NCI-H748 (cell line): ENCODE results near the gene PIM3.
A peak's percentile ranks its signal among the peaks of the same experiment; 100 is the strongest.

Experiments used
- DNase-seq: peaks from one replicate; lab custom pipeline; 2025; ENCODE audit not compliant: unreplicated experiment; lab: John Stamatoyannopoulos, UW

The PIM3 gene

DNA sequence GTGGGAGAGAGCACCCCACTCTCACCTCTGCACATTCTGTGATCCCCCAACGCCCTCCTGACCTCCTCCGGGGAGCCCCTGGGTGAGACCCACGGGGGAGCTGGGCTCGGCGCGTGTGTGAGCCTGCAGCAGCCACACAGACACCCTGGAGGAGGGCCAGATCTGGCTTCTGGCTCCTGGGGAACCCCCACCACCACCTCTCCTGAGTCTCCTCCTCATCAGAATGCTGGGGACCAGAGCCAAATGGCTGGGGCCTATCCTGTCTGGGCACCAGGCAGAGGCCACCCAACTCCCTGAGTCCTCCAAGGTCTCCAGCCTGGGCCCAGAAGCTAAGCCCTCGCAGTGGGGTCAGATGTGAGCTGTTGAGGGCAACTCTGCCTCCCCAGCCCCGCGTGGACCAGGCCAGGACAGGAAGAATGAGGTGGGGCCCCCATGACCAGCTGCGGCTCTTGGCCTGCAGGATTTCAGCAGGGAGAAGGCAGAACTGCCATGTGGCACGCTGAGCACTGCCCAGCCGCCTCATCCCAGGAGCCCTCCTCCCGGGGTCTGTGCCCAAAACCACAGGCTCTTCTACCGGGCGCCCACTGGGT lies 5.5 kb upstream of the PIM3 start:
- no peak for DNase-seq

DNA sequence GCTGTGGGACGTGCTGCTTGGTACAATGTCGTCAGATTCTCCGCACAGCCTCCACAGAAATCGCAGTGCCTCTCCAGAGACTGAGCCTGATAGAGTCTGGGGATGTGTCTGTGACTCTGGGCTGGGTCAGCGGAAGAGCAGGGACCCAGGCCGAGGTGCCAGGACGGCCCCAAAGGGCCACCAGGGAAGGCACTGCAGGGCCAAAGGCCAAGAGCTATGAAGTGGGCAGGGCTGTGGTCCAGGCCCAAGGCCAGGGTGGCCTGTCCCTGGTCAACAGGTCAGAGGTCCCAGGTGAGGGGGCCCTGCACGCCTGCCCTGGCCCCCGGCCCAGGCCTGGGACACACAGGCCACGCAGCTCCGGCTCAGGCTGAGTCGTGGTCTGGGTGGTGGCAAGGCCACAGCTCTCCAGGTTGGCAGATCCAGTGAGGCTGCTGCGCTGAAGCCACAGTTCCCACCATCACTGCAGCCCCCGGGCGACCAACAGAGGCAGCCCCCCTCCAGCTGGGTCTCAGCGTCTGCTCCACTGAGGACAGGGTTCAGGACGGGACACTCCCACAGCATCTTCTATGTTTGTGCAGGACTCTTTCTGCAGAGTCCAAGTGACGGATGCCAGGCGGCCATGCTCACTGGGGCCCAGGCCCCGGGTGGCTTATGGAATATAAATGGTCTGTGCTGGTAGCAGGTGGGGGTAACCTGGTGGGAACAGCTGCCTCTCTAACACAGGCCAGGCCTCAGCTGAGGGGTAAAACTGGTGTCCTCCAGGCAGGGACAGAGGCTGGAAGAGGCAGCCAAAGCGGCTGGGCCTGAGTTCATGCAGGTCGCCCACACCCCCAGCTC lies 4.8 kb upstream of the PIM3 start:
- DNase-seq = no peak

DNA sequence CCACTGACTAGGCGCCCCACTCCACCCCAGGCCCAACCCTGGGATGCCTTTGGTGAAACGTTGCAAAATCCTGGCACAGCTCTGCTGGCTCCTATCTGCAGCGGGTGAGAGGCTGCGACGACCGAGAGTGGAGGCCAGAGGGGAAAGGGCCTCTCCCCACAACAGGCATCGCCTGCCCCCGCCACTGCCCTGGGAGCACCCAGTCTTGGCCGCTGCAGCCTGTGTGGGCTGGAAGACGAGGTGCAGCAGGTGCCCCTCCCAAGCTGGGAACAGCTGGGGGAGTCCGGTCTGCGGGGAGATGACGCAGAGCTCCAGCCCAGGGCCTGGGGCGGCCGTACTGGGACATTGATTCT lies 4.2 kb upstream of the PIM3 start:
- DNase-seq = no peak

DNA sequence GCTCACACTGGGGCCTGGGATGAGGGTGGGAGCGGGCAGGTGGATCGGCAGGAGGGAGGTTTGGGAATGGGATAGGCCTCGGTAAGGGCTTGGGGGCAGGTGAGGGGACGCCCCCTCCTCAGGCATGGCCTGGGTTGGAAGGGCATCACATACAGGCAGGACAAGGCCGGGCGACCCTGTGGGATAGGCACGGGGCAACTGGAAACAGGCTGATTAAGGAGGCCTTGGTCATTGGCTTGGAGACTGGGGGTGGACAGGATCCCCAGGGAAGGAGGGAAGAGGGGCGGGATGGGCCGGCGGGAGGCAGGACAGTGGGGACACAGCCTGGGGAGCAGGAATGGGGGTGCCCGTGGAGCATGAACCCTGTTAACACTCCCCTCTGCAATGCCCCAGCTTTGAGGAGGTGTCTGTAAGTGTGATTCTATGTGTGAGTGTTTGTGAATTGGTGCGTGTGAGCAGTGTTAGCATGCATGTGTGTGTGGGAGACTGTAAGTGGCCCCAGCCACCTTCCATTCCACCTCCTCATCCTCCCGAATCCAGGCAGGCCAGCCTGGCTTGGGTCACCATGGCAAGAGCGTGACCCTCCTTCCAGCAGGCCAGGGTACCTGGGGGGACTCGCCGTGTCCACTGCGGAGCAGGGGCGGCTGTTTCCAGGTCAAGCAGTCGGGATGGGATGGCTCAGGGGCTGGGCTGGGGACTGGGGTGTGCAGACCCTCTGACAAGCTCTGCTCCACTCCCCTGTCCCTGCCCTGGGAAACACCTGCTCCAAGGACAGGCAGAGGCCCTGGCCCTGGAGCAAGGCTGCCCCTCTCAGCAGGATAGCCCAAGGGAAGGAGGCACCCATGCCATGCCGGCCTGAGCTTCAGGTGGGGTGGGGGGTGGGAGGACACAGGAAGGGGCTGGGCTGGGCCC lies 3.4 kb upstream of the PIM3 start:
- DNase-seq = no peak

DNA sequence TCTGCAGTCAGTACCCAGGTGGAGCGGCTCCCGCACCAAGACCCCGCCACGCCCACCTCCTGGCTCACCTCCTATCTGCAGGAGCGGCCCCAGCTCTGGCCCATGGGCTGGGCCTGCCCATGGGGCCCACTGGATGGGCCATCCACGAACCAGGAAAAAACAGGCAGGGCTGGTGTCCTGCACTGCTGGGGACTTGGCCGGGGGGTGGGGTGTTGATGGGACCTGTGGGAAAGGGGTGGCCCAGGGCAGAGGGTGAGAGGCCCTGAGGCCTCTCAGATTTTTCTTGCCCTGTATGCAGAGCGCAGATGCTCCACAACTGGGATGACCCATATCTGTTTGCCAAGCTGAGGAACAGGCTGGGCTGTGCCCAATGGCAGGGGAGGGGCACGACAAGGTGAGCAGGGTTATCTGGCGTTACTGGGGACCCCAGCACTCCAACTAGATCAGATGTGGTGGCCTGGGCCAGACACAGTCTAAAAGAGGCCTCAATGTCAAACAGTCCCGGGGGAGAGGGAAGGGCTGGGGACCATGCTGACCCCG lies 2.7 kb upstream of the PIM3 start:
- DNase-seq = no peak

DNA sequence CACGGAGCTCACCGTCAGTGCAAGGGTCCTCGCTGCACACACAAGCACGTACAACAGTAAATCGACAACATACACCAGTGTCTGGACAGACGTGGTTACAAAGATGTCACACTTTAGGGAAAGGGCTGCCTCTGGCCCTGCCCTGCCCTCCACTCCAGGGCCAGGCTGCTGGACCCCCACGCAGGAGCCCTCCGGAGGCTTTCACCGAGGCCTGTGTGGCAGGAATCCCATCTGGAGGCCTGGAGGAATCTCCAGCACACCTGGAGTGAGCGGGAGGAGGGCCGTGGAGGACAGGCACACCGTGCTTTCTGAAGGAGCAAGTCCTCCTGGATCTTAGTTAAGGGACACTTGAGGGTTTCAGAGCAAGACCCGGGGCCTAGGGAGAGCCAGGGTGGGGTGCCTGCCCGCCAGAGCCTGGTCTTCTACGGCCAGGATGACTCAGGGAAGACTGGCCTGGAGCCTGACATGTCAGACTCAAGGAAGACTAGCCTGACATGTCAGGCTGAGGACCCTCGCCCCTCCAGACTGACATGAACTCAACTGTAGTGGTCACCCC lies 2.1 kb upstream of the PIM3 start:
- DNase-seq = no peak

DNA sequence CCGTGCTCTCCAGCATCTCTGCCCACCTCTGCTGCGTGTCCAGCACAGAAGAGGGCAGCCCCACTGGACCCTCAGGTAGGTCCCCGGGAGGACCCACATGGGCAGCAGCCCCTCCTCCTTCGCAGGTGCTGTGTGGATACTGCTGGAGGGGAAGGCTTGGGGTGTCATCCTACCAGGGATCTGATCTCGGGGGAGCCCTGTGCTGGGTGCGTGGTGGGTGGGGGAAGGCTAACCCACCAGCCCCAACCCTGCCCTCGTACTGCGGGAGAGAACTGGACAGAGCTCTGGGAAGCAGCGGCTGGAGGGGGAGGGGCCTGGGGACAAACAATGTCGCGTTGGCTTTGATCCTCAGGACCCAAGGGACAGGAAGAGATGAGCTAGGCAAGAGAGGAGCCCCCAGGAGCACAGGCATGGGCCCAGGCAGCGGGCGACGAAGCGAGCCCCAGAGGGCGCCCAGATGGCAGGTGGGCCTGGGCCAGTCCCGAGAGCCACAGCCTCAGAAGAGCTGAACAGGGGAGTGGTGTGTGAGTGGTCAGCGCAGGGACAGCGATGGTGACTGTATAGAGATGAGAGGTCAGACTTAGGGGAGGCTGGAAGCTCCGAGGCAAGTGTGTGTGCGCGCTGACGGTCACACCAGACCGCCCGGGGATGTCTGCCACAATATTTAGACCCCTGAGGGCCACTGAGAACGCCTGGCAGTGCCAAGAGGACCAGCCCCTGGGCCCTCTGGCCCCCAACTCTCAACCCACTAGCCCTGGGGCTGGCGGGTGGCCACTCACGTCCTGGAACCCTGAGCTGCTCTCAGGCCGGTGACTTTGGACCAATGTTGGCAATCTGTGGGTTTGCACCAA lies 1.4 kb upstream of the PIM3 start:
- DNase-seq = no peak

- DNase-seq = no peak
Measured at GRCh38 chr22:49959782-49960158, 802 bp upstream of the PIM3 start.

DNA sequence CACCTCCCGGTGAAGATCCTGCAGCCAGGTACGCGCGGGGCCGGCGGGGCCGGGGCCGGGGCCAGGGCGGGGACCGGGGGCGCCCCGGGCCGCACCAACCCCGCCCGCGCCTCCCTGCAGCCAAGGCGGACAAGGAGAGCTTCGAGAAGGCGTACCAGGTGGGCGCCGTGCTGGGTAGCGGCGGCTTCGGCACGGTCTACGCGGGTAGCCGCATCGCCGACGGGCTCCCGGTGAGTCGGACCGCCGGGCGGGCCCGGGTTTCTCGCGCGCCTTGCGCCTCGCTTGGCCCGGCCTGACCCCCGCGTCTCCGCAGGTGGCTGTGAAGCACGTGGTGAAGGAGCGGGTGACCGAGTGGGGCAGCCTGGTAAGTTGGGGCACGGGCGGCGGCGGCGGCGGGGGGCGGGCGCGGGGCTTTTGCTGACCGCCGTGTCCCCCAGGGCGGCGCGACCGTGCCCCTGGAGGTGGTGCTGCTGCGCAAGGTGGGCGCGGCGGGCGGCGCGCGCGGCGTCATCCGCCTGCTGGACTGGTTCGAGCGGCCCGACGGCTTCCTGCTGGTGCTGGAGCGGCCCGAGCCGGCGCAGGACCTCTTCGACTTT lies 531 bp downstream of the PIM3 start:
- peak; percentile 68 for DNase-seq

GRCh38 chr22:49961601-49962011 lies 1.0 kb downstream of the PIM3 start:
- DNase-seq = no peak

GRCh38 chr22:49962012-49962750 lies 1.6 kb downstream of the PIM3 start:
- peak; percentile 85 for DNase-seq

GRCh38 chr22:49962751-49963646 lies 2.4 kb downstream of the PIM3 start:
- DNase-seq = peak; percentile 45

DNA sequence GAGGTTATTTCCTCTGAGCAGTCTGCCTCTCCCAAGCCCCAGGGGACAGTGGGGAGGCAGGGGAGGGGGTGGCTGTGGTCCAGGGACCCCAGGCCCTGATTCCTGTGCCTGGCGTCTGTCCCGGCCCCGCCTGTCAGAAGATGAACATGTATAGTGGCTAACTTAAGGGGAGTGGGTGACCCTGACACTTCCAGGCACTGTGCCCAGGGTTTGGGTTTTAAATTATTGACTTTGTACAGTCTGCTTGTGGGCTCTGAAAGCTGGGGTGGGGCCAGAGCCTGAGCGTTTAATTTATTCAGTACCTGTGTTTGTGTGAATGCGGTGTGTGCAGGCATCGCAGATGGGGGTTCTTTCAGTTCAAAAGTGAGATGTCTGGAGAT lies 3.1 kb downstream of the PIM3 start:
- DNase-seq = peak; percentile 45

DNA sequence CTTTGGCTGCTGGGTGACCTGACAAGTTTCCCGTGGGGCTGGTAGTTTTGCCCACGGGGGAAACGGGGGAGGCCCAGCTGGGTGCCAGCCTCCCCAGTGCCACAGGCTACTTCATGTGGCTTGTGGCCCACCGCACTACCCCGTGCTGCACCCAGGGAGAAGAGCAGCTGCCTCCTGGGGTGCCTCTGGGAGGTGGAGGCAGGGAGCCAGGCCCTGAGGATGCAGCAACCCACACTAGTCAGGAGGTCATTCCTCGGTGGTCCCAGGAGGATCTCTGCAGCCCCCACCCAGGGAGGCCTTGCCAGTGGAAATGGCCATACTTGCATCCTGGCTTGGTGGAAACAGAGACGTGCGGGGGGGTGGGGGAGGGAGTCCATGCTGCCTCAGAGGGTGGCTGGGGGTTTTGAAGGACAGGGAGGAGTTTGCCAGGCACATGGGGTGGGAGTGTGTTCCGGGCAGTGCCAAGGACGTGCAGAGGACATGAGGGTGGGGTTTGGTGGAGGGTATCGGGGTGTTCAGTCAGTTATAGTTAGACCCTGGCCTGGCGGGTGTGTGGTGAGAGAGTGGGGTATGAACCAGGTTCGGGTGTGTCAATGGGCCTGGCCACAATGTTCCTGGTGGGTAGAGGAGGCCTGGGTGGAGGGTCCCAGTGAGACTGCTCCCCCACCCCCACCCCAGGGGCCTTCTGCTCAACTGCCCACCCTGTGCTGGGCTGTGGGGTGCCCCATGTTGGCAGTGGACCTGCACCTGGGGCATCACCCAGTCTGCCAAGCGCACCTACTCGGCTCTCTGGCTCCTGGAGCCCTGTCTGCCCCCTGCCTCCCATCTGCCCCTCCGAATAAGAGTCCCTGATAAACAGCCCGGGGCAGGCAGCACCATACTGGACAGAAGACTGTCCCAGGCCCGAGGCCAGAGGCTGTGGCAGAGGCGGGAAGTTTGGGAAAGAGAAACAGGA lies 3.8 kb downstream of the PIM3 start:
- DNase-seq = no peak

DNA sequence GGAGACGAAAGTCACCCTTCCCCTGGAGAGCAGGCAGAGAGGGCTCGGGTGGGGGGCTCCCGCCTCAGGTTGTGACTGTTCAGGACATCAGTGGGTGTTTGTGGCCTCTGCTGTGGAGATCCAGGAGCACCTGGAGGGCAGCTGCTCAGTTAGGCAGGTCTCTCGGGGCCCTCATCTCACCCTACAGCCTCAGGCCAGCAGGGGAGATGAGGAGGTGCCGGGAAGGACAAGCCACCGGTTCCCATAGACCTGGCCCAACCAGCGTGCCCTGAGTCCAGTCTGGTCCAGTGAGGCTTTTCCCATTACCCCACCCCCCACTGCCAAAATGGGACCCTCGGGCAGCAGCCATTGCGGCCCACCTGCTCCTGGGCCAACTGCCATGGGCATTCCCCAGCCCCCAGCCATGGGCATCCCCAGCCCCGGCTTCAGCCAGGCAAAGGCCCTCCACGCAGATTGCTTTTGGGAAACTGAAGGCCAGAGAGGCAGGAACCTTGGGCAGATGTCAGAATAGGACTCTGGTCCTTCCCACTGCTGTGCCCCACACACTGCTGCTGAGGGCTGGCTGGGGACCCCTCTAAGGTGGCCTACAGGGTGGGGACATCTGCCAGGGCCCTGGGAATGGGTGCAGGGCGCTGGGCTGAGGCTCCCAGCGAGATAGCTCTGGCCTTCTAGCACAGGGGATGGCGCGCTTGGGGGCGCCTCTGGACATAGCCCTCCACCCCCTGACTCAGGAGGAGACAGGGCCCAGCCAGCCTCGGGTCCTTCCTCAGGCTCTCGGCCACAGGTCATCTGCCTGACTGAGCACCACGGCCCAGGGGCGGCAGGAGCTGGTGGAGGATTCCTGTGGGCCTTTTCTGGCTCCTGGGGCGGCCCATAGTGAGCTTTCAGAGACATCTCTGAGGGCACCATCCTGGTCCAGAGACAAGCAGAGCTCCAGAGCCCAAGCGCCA lies 4.8 kb downstream of the PIM3 start:
- DNase-seq = no peak
